Astrocyte (in vitro differentiated cells and primary cell): Measurements from ENCODE around the gene CTBP2.

Experiments
- CTCF ChIP-seq: IDR thresholded peaks from 2 replicates; pipeline ENCODE4 v1.5.1; 2011; ENCODE audit warnings: low read depth, mild to moderate bottlenecking, inconsistent platforms, low read length, moderate library complexity; ENCODE audit not compliant: insufficient read depth
- EZH2 ChIP-seq: IDR thresholded peaks from 2 replicates; pipeline ENCODE4 v1.6.1; 2012; ENCODE audit warnings: mild to moderate bottlenecking, low read length, inconsistent platforms; ENCODE audit not compliant: insufficient read depth

GRCh38 chr10:125056161-125057132, 103.9 kb downstream of the CTBP2 start:
- no peak for TF ChIP-seq CTCF
- TF ChIP-seq EZH2, result no peak
